Uterus (tissue), 4 donors: ENCODE data around the gene CASKIN1. TPM values are rescaled to one million over a fixed set of nuclear protein-coding genes. Genes with fewer than 3 reads are reported as not detected.
"Not testable (repeated sequence)": the region's sequence is repeated elsewhere in the genome, so short reads cannot be mapped to it uniquely, and the experiment has no call there.

Source experiments
- DNase-seq, 2 donors: peaks; one replicate each; pipeline ENCODE4 v3.0.0-alpha.2; 2019 to 2020
- H3K27ac ChIP-seq, 2 donors: fragments of 200-600 bp; sonication (generic); 1 replicate in 1 of 2; 2 replicates in 1 of 2; pipeline ENCODE4 v1.5.1; 2016 to 2018
- H3K27me3 ChIP-seq, 2 donors: fragments of 200-600 bp; sonication (generic); one replicate each; pipeline ENCODE4 v1.5.1; 2018 to 2019; ENCODE audit warnings: control low read depth in 1 of 2
- H3K36me3 ChIP-seq, 2 donors: fragments of 200-600 bp; sonication (generic); one replicate each; pipeline ENCODE4 v1.5.1; 2019; ENCODE audit warnings: control low read depth in 1 of 2
- H3K4me1 ChIP-seq, 2 donors: fragments of 200-600 bp; sonication (generic); one replicate each; pipeline ENCODE4 v1.5.1; 2018 to 2019; ENCODE audit warnings: control low read depth in 1 of 2
- H3K4me3 ChIP-seq, 2 donors: fragments of 200-600 bp; sonication (generic); 1 replicate in 1 of 2; 2 replicates in 1 of 2; pipeline ENCODE4 v1.5.1; 2018 to 2019; ENCODE audit warnings: mild to moderate bottlenecking in 1 of 2
- H3K9me3 ChIP-seq, 2 donors: fragments of 200-600 bp; sonication (generic); one replicate each; pipeline ENCODE4 v1.5.1; 2019; ENCODE audit warnings: control low read depth in 1 of 2
- CTCF ChIP-seq, 4 experiments: fragments of 200-600 bp in 2 of 4; fragments of 450-650 bp in 2 of 4; sonication (generic) in 2 of 4; IDR thresholded peaks; one replicate each; pipeline ENCODE4 v1.5.1; 2016 to 2019; ENCODE audit warnings: antibody characterized with exemption in 4 of 4, mild to moderate bottlenecking in 2 of 4, moderate library complexity in 1 of 4
- POLR2A ChIP-seq, 2 donors: fragments of 450-650 bp; IDR thresholded peaks; one replicate each; pipeline ENCODE4 v1.6.1; 2016; ENCODE audit warnings: antibody characterized with exemption in 2 of 2, mild to moderate bottlenecking in 1 of 2, moderate library complexity in 1 of 2
- intact Hi-C: fragments of 100-400 bp; cut with DNase I; formaldehyde crosslinking; loops from one replicate; pipeline ENCODE4 v1.15.1; 2023; ENCODE audit warnings: low total_unique reads
- total RNA-seq, 4 donors: library from RNA; depleted of rRNA in 3 of 4; stranded (reverse); fragments of >200 nt in 3 of 4; gene quantifications; one replicate each; pipeline versions ENCODE4 v1.1.0 to v1.2.4, GENCODE V29; 2014 to 2023
- donor health status: DM: yes; HTN: yes; CAD: no.

The CASKIN1 gene
- total RNA-seq, 4 donors from 2014 or later = 0.40 to 2.7 TPM; not detected in 2

DNA sequence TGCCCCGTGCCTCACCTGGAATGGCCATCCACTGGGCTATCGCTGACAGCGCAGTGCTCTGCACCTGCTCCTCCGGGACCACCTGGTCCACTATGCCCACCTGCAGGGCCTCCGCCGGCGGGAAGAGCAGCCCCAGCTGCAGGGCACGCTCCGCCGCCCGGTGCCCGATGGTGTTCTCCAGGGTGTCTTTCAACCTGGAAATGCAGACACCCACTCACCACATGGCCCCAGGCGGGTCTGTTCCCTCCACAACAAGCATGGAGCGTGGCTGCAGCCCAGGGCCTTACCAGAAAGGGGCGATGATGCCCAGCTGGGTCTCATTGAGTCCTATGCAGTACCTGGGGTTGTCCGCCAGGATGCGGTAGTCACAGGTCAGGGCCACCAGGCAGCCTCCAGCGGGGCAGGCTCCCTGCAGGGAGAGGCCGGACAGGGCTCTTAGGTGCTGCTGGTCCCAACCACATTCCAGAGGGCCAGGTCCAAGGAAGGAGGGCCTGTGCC lies 46.7 kb upstream of the CASKIN1 start:
- H3K27me3 ChIP-seq = no peaks in the 10 kb centered on the region
- DNase-seq = no peak
- no peak overlapping the region for H3K27ac ChIP-seq
- intact Hi-C loops = no loop called here
- no peaks in the 10 kb centered on the region for H3K9me3 ChIP-seq
- no peaks in the 10 kb centered on the region for H3K36me3 ChIP-seq
- H3K4me3 ChIP-seq = no peak overlapping the region
- no peaks in the 10 kb centered on the region for H3K4me1 ChIP-seq
- TF ChIP-seq CTCF (IDR thresholded peaks at IDR 0.05) = no peak
- TF ChIP-seq POLR2A (IDR thresholded peaks at IDR 0.05) = no peak

DNA sequence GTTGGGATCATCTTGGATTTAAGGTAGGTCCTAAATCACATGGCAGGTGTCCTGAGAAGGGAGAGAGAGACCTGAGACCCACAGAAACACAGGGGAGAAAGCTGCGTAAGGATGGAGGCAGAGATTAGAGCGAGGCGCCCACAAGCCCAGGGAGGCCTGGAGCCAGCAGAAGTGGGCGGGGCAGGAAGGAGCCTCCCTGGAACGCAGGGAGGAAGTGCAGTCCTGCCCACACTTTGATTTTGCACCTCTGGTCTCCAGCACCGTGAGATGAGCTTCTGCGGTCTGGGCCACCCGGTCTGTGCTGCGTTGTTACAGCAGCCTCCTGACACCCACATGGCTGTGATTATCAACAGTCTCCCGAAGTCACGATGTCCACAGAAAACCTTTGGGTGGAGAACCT lies 46.2 kb upstream of the CASKIN1 start:
- H3K36me3 ChIP-seq = no peaks in the 10 kb centered on the region
- H3K27ac ChIP-seq = no peak overlapping the region
- H3K4me1 ChIP-seq = no peaks in the 10 kb centered on the region
- intact Hi-C loops = no loop called here
- no peaks in the 10 kb centered on the region for H3K9me3 ChIP-seq
- H3K4me3 ChIP-seq = no peak overlapping the region
- no peak for DNase-seq
- no peak for TF ChIP-seq CTCF (IDR thresholded peaks at IDR 0.05)
- no peak for TF ChIP-seq POLR2A (IDR thresholded peaks at IDR 0.05)
- no peaks in the 10 kb centered on the region for H3K27me3 ChIP-seq

GRCh38 chr16:2240331-2240730 lies 43.9 kb upstream of the CASKIN1 start:
- H3K27me3 ChIP-seq, H3K27ac ChIP-seq, intact Hi-C loops, H3K4me3 ChIP-seq, DNase-seq, H3K9me3 ChIP-seq, H3K36me3 ChIP-seq: not testable (repeated sequence)
- H3K4me1 ChIP-seq = peaks cover 0 to 12% of the 10 kb centered on the region in 2 donors

GRCh38 chr16:2238838-2239675 lies 42.7 kb upstream of the CASKIN1 start:
- Histone ChIP-seq H3K9me3 (no peaks in the 10 kb centered on the region), H3K36me3 (no peaks in the 10 kb centered on the region), H3K27me3 (peaks cover 5 to 7% of the 10 kb centered on the region in 2 donors), H3K4me1 (peaks cover 0 to 12% of the 10 kb centered on the region in 2 donors), H3K4me3 (no peak overlapping the region), H3K27ac (no peak overlapping the region)
- intact Hi-C loops = no loop called here
- TF ChIP-seq POLR2A (IDR thresholded peaks at IDR 0.05) = no peak
- no peak for TF ChIP-seq CTCF (IDR thresholded peaks at IDR 0.05)
- no peak for DNase-seq

DNA sequence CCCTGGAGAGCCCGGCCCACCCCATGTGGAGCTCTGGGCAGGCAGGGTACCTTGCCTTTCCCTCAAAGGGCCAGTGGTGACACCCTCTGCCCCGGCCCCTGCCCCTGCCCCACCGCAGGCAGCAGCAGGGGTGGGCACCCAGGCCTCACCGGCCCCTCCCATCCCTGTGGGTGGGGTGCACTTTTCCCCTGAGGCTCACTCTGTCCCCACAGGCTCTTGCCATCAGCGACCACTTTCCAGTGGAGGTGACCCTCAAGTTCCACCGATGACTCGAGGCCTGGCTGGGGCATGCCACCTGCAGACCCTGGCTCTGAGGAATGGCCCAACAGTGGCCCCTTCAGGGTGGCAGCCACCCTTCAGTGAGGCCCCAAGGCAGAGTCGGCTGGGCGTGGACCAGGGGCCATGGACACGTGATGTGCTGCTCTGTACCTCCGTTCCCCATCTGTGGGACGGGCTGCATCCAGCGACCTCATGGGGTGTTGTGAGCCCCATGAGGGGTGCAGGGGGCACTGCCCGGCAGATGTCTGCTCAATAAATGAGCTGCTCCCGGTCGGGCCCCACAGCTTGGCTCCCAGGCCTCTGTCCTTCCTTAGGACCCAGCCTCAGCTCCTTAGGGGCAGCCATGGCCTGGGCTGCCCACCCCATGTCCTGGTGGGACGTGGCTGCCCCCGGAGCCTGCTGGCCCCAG lies 41.9 kb upstream of the CASKIN1 start:
- no peaks in the 10 kb centered on the region for H3K9me3 ChIP-seq
- no peak overlapping the region for H3K4me3 ChIP-seq
- peaks cover 0 to 12% of the 10 kb centered on the region in 2 donors for H3K4me1 ChIP-seq
- H3K27me3 ChIP-seq = peaks cover 5 to 7% of the 10 kb centered on the region in 2 donors
- H3K27ac ChIP-seq = no peak overlapping the region
- TF ChIP-seq CTCF (IDR thresholded peaks at IDR 0.05) (no peak), POLR2A (IDR thresholded peaks at IDR 0.05) (no peak)
- H3K36me3 ChIP-seq = no peaks in the 10 kb centered on the region
- intact Hi-C loops = no loop called here
- DNase-seq = no peak
